IMR-90 (cell line): Measurements from ENCODE around the gene BZW2. TPM values are rescaled to one million over a fixed set of nuclear protein-coding genes. Genes with fewer than 3 reads are reported as not detected.

ENCODE experiments used
- ATAC-seq: fragments of 200-7000 bp; cut with Tn5 transposase; 2 replicates; pipeline ENCODE4 v1.9.1; 2020; ENCODE audit warnings: low read depth, mild to moderate bottlenecking, moderate library complexity
- BruUV-seq: library from RNA; stranded (reverse); fragments of 400-500 nt; replicated peaks from 2 replicates; lab custom pipeline; 2021; lab: Mats Ljungman, UMichigan
- CTCF ChIA-PET: fragments of 300-600 bp; formaldehyde crosslinking; extraction: SDS; loops from one replicate; lab custom pipeline; 2021; ENCODE audit warnings: antibody characterized with exemption; lab: Yijun Ruan, JAX
- POLR2A ChIA-PET: fragments of 300-600 bp; sonication (Branson Sonifier 250); formaldehyde crosslinking; loops from one replicate; lab custom pipeline; 2022; ENCODE audit warnings: antibody characterized with exemption; ENCODE audit not compliant: unreplicated experiment; lab: Charles Lee
- DNase-seq: peaks from one replicate; pipeline ENCODE4 v3.0.0; 2013
- H2AFZ ChIP-seq: replicated peaks from 2 replicates; pipeline ENCODE3; 2013; ENCODE audit warnings: low read length, mild to moderate bottlenecking; ENCODE audit not compliant: poor library complexity
- H2AK5ac ChIP-seq: 2 replicates; pipeline ENCODE4 v1.6.1; 2013; ENCODE audit warnings: low read depth, low read length, inconsistent platforms
- H2AK9ac ChIP-seq: replicated peaks from 2 replicates; pipeline ENCODE3; 2013; ENCODE audit warnings: mild to moderate bottlenecking, low read depth, low read length, moderate library complexity; ENCODE audit not compliant: poor library complexity
- H2BK120ac ChIP-seq: 2 replicates; pipeline ENCODE4 v1.6.1; 2013; ENCODE audit warnings: low read depth, low read length, inconsistent platforms
- H2BK15ac ChIP-seq: 3 replicates; pipeline ENCODE4 v1.6.1; 2013; ENCODE audit warnings: low read depth, low read length, inconsistent platforms
- H2BK20ac ChIP-seq: 2 replicates; pipeline ENCODE4 v1.6.1; 2013; ENCODE audit warnings: low read depth, mild to moderate bottlenecking, inconsistent platforms, low read length, moderate library complexity
- H2BK5ac ChIP-seq: 2 replicates; pipeline ENCODE4 v1.6.1; 2013; ENCODE audit warnings: mild to moderate bottlenecking, low read depth, low read length, inconsistent platforms; ENCODE audit not compliant: poor library complexity, severe bottlenecking
- H3K14ac ChIP-seq: replicated peaks from 2 replicates; pipeline ENCODE4 v1.6.1; 2013; ENCODE audit warnings: low read depth, low read length, inconsistent platforms
- H3K18ac ChIP-seq: 2 replicates; pipeline ENCODE4 v1.6.1; 2013; ENCODE audit warnings: low read depth, low read length, control low read depth
- H3K23ac ChIP-seq: 2 replicates; pipeline ENCODE4 v1.6.1; 2013; ENCODE audit warnings: low read depth, low read length, inconsistent platforms
- H3K27ac ChIP-seq: 2 replicates; pipeline ENCODE4 v1.5.1; 2013; ENCODE audit warnings: mild to moderate bottlenecking, control low read depth, low read length; ENCODE audit not compliant: insufficient read depth
- H3K27me3 ChIP-seq: 2 replicates; pipeline ENCODE4 v1.6.1; 2013; ENCODE audit warnings: low read length; ENCODE audit not compliant: control insufficient read depth, insufficient read depth
- H3K36me3 ChIP-seq: 2 replicates; pipeline ENCODE4 v1.6.1; 2013; ENCODE audit warnings: low read length, mixed read lengths; ENCODE audit not compliant: control insufficient read depth, insufficient read depth
- H3K4ac ChIP-seq: 2 replicates; pipeline ENCODE4 v1.6.1; 2013; ENCODE audit warnings: low read depth, low read length, inconsistent platforms
- H3K4me1 ChIP-seq: 2 replicates; pipeline ENCODE4 v1.6.1; 2013; ENCODE audit warnings: low read length, mixed read lengths; ENCODE audit not compliant: control insufficient read depth, insufficient read depth
- H3K4me2 ChIP-seq: 2 replicates; pipeline ENCODE4 v1.6.1; 2013; ENCODE audit warnings: low read depth, mild to moderate bottlenecking, control low read depth, low read length, moderate library complexity
- H3K4me3 ChIP-seq: 2 replicates; pipeline ENCODE4 v1.5.1; 2013; ENCODE audit warnings: low read depth, mild to moderate bottlenecking, control low read depth, low read length, moderate library complexity; ENCODE audit not compliant: insufficient read depth
- H3K56ac ChIP-seq: 2 replicates; pipeline ENCODE4 v1.6.1; 2013; ENCODE audit warnings: low read length, inconsistent platforms; ENCODE audit not compliant: insufficient read depth; ENCODE audit errors: extremely low read depth
- H3K79me1 ChIP-seq, 2 experiments: 2 replicates each; pipeline ENCODE4 v1.6.1; 2013; ENCODE audit warnings: low read length in 2 of 2, inconsistent platforms in 1 of 2, low read depth in 1 of 2
- H3K9ac ChIP-seq: 2 replicates; pipeline ENCODE4 v1.6.1; 2013; ENCODE audit warnings: low read depth, low read length, control low read depth
- H3K9me1 ChIP-seq: 2 replicates; pipeline ENCODE4 v1.6.1; 2013; ENCODE audit warnings: low read length, inconsistent platforms; ENCODE audit not compliant: insufficient read depth
- H3K9me3 ChIP-seq: 2 replicates; pipeline ENCODE4 v1.6.1; 2013; ENCODE audit warnings: low read length; ENCODE audit not compliant: control insufficient read depth, insufficient read depth
- H4K20me1 ChIP-seq: 2 replicates; pipeline ENCODE4 v1.6.1; 2013; ENCODE audit warnings: low read length, inconsistent platforms; ENCODE audit not compliant: insufficient read depth
- H4K5ac ChIP-seq: 2 replicates; pipeline ENCODE4 v1.6.1; 2013; ENCODE audit warnings: mild to moderate bottlenecking, low read depth, low read length, control low read depth
- H4K8ac ChIP-seq, 2 experiments: 2 replicates each; pipeline ENCODE4 v1.6.1; 2013; ENCODE audit warnings: low read depth in 2 of 2, low read length in 2 of 2, control low read depth in 1 of 2, inconsistent platforms in 1 of 2
- H4K91ac ChIP-seq: 2 replicates; pipeline ENCODE4 v1.6.1; 2013; ENCODE audit warnings: low read depth, low read length, inconsistent platforms; ENCODE audit not compliant: insufficient read depth
- CEBPB ChIP-seq: IDR thresholded peaks from 2 replicates; pipeline ENCODE4 v1.6.1; 2012; ENCODE audit warnings: low read depth, low read length, improper control_type of control experiment
- CHD1 ChIP-seq: IDR thresholded peaks from 2 replicates; pipeline ENCODE4 v1.6.1; 2012; ENCODE audit warnings: low read depth, low read length, improper control_type of control experiment
- FOS ChIP-seq: fragments of 150-350 bp; IDR thresholded peaks from 2 replicates; pipeline ENCODE4 v1.6.1; 2016; ENCODE audit warnings: low read depth, low read length
- MAFK ChIP-seq: IDR thresholded peaks from 2 replicates; pipeline ENCODE4 v1.6.1; 2012; ENCODE audit warnings: low read depth, low read length, improper control_type of control experiment
- MXI1 ChIP-seq: IDR thresholded peaks from 2 replicates; pipeline ENCODE4 v1.6.1; 2012; ENCODE audit warnings: low read depth, mild to moderate bottlenecking, low read length, moderate library complexity, borderline replicate concordance
- NFE2L2 ChIP-seq: fragments of 150-350 bp; IDR thresholded peaks from 2 replicates; pipeline ENCODE4 v1.6.1; 2016; ENCODE audit warnings: low read depth, mild to moderate bottlenecking, low read length
- POLR2A ChIP-seq: IDR thresholded peaks from 2 replicates; pipeline ENCODE4 v1.6.1; 2012; ENCODE audit warnings: mild to moderate bottlenecking, low read depth, low read length
- RFX5 ChIP-seq: IDR thresholded peaks from 2 replicates; pipeline ENCODE4 v1.8.0; 2012; ENCODE audit warnings: low read depth, mild to moderate bottlenecking, low read length, moderate library complexity
- WGBS, 2 experiments: methylation state at CpG; one replicate each; pipeline versions ENCODE4 v1.1.5 to v1.1.7; 2013; ENCODE audit warnings: missing lambda C conversion rate in 2 of 2; ENCODE audit not compliant: insufficient read length in 1 of 2; ENCODE audit errors: extremely low coverage in 2 of 2; 5-methylcytosine and 5-hydroxymethylcytosine counted together
- dilution Hi-C: fragments of 300-500 bp; cut with HindIII; formaldehyde crosslinking; loops from one replicate; pipeline ENCODE4 v1.14.3; 2018; ENCODE audit warnings: low sequenced_read_pairs; ENCODE audit not compliant: unreplicated experiment
- in situ Hi-C: fragments of 300-500 bp; cut with MboI; formaldehyde crosslinking; loops from 3 replicates; pipeline ENCODE4 v1.14.3; 2019; ENCODE audit warnings: low sequenced_read_pairs, inconsistent platforms, mixed read lengths
- intact Hi-C: fragments of 100-400 bp; cut with micrococcal nuclease; formaldehyde crosslinking; loops from 2 replicates; pipeline ENCODE4 v1.10.0; 2022
- polyA plus RNA-seq, 3 experiments: library from polyadenylated mRNA; depleted of rRNA; stranded (reverse); fragments of >200 nt; gene quantifications; 2 replicates each; pipeline ENCODE4 v1.2.3, GENCODE V29; 2012; ENCODE audit warnings: low replicate concordance in 1 of 3
- total RNA-seq: library from RNA; depleted of rRNA; stranded (reverse); fragments of >200 nt; gene quantifications from 2 replicates; pipeline ENCODE4 v1.2.3, GENCODE V29; 2012
- TF ChIP-seq, protein P1 (sequence below): conservative IDR thresholded peaks from 2 replicates; pipeline ENCODE4 v1.5.1; 2012; ENCODE audit warnings: mild to moderate bottlenecking, low read depth, low read length, improper control_type of control experiment
- TF ChIP-seq, protein P2 (sequence below): fragments of 150-350 bp; IDR thresholded peaks from 2 replicates; pipeline ENCODE4 v1.6.1; 2017; ENCODE audit warnings: mild to moderate bottlenecking, antibody characterized with exemption, low read length, low read depth

The BZW2 gene
- total and polyA plus RNA-seq, 2 of the 4 experiments (the other 2 are of a cell fraction), result 58.1 to 92.9 TPM

DNA sequence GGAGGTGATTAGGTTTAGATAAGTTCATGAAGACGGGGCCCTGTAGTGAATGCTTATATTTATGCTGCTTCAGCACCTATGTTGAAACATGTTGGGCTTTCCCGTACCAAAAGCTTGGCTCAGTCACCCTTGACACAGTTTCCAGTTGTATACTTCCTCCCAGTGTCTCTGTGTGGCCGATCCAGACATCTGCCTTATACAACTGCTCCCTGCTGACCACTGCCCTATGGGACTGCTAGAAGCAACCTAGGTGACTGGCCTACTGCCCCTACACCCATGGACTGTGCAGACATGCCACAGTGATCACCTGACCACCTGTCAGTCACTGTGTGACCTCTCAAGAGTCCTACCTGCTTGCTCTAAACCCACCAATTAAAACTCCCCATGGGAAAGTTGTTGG, 85.0 kb downstream of the BZW2 start:
- Histone ChIP-seq H2BK20ac (no peak overlapping the region), H2AK9ac (no peak overlapping the region), H3K27me3 (no peaks in the 10 kb centered on the region), H3K4me1 (no peaks in the 10 kb centered on the region), H4K5ac (no peak overlapping the region), H2BK5ac (no peak overlapping the region), H3K56ac (no peak overlapping the region), H3K18ac (no peak overlapping the region), H3K27ac (no peak overlapping the region), H3K4me3 (no peak overlapping the region), H2BK15ac (no peak overlapping the region; the same call in 2 of the 3 replicates), H4K20me1 (no peaks in the 10 kb centered on the region), H4K91ac (no peak overlapping the region), H2AFZ (no peak overlapping the region), H3K4ac (no peak overlapping the region), H3K9me1 (no peaks in the 10 kb centered on the region), H3K9ac (no peak overlapping the region), H3K14ac (no peak overlapping the region), H3K9me3 (no peaks in the 10 kb centered on the region), H3K36me3 (no peaks in the 10 kb centered on the region), H2AK5ac (no peak overlapping the region), H3K79me1 (no peaks in the 10 kb centered on the region), H4K8ac (no peak overlapping the region), H3K23ac (no peak overlapping the region), H2BK120ac (no peak overlapping the region), H3K4me2 (no peak overlapping the region)
- BruUV-seq, result no TSS peak
- ATAC-seq (no peak), DNase-seq (no peak)
- intact Hi-C loops (no loop called here), in situ Hi-C loops (no loop called here), dilution Hi-C loops (no loop called here)
- 90% methylated on average over 2 of the region's 3 CpGs; no CpG with 5 or more reads in 1 of the 2 experiments for WGBS, 2 experiments
- POLR2A ChIA-PET, result no interaction called here
- CTCF ChIA-PET, result no interaction called here
- TF ChIP-seq, protein P1, sequence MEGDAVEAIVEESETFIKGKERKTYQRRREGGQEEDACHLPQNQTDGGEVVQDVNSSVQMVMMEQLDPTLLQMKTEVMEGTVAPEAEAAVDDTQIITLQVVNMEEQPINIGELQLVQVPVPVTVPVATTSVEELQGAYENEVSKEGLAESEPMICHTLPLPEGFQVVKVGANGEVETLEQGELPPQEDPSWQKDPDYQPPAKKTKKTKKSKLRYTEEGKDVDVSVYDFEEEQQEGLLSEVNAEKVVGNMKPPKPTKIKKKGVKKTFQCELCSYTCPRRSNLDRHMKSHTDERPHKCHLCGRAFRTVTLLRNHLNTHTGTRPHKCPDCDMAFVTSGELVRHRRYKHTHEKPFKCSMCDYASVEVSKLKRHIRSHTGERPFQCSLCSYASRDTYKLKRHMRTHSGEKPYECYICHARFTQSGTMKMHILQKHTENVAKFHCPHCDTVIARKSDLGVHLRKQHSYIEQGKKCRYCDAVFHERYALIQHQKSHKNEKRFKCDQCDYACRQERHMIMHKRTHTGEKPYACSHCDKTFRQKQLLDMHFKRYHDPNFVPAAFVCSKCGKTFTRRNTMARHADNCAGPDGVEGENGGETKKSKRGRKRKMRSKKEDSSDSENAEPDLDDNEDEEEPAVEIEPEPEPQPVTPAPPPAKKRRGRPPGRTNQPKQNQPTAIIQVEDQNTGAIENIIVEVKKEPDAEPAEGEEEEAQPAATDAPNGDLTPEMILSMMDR, result no peak
- TF ChIP-seq POLR2A, result no peak
- TF ChIP-seq RFX5, result no peak
- TF ChIP-seq MAFK, result no peak
- no peak for TF ChIP-seq CHD1
- TF ChIP-seq NFE2L2, result no peak
- TF ChIP-seq FOS, result no peak
- no peak for TF ChIP-seq MXI1
- TF ChIP-seq CEBPB, result no peak
- TF ChIP-seq, protein P2, sequence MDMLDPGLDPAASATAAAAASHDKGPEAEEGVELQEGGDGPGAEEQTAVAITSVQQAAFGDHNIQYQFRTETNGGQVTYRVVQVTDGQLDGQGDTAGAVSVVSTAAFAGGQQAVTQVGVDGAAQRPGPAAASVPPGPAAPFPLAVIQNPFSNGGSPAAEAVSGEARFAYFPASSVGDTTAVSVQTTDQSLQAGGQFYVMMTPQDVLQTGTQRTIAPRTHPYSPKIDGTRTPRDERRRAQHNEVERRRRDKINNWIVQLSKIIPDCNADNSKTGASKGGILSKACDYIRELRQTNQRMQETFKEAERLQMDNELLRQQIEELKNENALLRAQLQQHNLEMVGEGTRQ, result no peak
